CD1c-positive myeloid dendritic cell (primary cell): ENCODE results near the gene IQSEC1.

ENCODE experiments used
- DNase-seq: peaks from one replicate; pipeline ENCODE4 v3.0.0-alpha.2; 2016; ENCODE audit errors: extremely low spot score

Gene IQSEC1

DNA sequence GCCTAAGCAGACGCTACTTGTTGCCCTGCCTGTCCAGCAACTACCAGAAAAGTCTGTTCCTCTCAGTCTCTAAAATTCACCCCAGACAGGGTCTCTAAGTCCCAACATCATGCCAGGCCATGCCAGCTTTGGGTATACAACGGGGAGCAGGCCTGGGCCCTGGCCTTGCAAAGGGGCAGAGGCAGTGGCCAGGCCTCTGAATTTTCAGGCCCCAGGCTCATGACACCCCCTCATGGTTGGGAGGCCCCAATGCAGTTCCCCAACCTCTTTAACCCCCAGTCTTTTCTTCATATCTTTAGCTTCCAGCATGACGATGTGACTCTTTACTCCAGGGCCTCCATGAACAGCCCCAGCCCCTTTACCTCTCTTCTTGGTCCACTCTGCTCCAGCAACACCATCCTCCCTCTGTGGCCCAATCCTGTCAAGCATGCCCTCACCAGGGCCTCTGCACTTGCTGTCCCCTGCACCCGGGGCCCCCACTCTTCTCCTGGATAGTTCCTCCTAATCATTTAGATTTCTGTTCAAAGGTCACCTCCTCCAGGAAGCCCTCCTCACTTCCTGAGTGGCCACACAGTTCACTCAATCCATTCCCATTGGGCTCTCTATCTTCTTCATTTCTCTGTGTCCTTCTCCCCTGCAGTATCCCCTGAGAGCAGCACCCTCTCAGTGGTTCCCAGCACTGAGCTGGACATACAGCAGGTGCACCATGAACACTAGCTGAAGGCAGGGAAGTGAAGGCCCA lies 4.8 kb downstream of the IQSEC1 start:
- no peak for DNase-seq

DNA sequence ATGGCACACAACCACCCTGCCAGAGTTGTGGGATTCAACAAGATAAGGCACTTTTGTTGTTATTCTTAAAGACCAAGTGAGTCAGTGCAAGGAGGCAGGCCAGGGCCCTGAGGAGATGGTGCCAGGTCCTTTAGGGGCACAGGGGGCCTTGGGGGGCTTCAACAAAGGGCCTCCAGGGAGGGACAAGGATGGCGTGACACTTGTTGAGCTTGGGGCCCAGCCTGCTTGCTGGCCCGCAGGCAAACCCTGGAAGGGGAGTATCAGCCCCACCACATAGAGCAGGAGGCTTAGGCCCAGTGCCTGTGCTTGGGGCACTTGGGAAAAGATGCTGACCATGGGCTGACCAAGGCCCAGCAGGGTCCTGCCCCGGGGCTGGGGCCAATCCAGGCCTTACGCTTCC lies 5.5 kb downstream of the IQSEC1 start:
- no peak for DNase-seq

DNA sequence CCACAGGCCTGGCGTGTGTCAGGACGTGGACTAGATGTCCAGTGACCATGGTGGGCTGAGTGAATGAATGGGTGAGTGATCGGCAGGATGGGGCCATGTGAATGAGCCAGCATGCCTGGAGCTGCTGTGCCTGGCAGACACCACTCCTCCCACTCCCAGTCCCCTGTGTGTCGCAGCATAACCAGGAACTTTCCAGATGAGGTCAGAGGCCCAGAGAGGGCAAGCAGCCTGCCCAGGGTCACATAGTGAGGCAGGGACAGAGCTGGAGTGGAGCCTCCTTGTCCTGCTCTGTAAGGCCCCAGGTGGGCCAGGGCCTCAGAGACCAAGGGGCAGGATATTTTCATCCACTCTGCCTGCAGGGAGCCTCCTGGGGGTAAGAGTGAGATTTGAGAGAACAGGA lies 6.4 kb downstream of the IQSEC1 start:
- DNase-seq, result no peak

DNA sequence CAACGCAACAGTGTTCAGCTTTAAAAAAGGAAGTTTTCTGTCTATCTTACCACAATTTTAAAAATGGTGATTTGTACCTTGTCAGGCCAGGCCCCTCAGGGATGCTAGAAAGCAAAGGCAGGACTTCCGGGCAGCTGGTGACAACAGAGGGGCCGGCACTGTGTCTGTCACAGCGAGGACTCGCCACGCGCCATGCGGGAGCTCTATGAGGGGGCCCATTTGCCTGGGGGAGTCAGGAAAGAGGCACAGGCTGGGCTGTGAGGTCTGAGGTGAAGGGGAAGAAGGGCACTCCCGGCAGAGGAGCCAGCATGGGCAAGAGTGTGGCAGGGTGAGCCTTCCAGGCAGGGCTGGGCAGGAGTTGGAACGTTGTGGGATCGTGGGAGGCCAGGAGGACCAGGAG lies 7.0 kb downstream of the IQSEC1 start:
- no peak for DNase-seq

DNA sequence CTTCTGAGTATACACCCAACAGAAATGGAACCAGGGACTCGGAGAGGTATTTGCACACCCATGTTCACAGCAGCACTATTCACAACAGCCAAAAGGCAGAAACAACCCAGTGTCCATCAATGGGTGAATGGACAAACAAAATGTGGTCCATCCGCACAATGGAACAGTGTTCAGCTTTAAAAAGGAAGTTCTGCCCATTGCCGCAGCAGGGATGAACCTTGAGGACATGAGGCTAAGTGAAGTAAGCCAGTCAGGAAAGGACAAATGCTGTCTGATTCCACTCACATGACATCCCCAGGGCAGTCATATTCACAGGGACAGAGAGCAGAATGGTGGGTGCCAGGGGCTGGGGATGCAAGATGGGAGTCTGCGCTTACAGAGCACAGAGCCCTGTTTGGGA lies 7.5 kb downstream of the IQSEC1 start:
- no peak for DNase-seq

DNA sequence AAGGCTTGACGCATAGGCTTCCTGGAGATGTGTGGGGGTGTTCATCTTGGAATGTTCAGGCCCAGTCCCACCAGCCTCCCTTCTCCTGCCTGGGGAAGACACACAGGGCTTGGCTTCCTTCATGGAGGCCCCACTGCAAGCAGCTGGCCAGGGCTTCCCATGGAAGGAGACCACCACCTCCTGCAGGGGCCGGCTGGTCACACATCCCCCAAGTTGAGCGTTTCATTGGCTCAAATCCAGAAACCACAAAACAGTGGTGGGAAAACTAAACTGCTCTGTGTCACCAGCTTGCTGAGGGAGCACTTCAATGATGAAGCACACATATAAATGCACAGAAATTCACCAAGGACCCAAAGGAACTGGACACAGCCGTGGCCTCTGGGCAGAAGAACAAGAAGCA lies 8.3 kb downstream of the IQSEC1 start:
- DNase-seq, result no peak

DNA sequence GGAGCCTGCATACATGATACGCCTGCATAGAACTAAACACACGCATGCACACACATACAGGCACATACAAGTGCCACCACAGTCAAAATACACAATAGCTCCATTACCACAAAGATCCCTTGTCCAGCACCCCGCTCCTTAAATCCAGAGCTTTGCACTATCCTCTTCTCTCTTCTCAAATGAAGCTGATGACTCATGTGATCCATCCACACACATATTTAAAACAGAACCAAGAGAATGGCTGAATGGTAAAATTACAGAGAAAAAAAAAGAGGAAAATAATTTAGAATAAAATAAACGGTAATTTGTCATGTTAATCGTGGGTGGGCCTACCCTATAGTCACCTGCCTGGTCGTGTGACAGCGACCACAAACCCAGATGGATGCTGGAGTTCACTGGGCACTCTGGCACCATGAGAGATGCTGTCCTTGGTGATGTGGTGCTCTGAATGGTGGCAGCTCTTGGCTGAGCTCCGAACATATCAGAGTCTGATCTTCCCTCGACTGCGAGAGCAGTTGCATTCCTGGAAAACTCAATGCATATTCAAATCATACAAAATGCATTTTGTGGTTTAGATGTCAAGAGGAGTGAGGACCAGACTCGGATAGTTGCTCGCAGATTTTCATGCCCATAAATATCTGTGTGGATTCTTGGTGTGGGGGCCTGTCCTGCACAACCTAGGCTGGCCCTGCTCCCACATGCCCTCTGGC lies 8.9 kb downstream of the IQSEC1 start:
- DNase-seq, result no peak

DNA sequence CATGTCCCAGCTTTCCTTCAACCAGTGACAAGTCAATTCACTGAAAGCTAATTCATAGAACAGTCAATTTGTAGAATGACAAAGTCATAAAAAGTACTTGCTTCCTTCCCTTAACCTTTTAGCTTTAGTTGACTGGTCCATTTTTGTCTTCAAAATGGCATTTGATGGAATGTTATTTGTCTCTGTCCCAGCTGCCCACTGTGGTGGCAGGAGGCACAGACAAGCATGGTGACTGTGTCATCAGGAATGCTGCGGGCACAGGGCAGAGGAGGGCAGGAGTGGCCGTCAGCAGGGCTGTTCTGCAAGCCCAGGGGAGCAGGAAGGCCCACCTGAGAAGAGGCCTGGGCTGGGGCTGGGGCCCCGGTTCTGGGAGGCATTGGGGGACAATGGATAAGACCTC lies 10.0 kb downstream of the IQSEC1 start:
- DNase-seq, result no peak

DNA sequence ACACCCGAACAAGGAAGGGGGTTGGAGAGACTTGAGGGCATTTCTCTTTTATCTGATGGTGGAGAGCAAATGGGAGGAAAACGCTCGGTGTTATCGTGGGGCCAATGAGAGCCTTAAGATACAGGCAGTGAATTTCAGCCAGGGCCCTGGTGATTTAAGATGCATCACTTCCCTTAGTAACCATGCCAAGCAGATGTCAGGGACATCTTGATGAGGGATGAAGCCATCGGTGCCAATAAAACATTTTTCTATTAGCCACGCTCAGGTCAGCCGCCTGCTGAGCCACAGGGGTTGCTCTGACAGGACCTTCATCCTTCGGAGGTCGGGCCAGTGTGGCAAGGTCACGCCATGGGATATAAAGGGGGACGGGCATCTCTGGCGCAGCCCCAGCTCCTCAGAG lies 10.6 kb downstream of the IQSEC1 start:
- no peak for DNase-seq

DNA sequence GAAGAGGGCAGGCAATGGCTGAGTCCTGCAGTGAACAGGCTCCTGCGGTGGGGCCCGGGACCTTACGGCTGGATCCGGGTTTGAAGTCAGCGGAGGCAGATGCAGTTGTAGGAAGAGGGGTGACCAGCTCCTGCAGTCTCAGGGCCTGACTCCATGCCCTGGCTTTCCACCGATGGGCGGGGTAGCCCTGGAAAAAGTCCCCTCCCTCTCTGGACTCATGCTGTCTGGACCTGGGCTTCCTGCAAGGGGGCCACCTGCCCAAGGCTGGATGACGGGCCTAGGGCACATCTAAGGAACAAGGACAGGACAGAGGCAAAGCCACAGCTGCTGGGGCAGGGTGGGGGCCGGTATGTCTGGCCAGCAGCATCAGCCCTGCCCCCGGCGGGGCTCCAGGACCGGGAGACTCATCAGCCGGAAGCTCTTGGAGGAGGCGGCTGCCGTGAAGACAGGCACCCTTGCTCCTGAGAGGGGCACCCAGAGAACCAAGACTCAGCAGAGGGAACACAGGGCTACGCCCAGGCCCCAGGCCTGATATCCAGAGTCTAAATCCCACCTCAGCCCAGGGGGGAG lies 12.8 kb downstream of the IQSEC1 start:
- no peak for DNase-seq

DNA sequence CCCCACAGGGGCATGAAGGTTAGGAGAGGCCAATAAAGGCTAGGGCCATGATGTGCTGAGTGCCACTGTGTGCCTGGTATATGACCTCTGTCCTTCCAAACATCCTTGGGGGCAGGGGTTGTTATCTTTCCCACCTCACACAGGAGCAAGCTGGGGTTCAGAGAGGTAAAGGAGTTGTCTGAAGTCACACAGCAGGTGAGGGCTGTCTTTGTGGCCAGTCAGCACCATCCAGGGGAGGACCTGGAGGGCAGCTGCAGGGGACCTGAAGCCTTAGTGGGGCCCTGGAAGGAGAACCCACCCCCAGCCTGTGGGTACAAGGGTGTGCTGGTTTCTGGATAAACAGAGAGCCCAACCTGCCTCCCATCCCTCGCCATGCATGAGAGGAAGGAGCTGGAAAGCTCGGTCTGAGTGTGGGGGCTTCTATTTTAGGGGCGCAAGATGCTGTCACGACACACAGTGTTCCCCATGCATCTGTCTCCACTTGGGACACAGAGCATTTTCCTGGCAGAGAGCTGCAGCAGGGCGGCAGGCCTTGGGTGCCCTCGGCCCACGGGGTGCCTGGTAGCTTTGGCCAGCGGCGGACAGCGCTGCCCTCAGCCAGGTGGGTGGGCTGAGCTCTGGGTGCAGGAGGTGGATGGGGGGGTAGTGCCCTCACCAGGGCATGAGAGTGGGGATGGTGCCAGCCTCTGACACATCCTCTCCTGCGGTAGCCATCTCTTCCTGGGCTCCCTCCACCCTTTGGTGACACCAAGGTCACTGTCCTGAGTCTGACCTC lies 14.7 kb downstream of the IQSEC1 start:
- DNase-seq, result no peak

DNA sequence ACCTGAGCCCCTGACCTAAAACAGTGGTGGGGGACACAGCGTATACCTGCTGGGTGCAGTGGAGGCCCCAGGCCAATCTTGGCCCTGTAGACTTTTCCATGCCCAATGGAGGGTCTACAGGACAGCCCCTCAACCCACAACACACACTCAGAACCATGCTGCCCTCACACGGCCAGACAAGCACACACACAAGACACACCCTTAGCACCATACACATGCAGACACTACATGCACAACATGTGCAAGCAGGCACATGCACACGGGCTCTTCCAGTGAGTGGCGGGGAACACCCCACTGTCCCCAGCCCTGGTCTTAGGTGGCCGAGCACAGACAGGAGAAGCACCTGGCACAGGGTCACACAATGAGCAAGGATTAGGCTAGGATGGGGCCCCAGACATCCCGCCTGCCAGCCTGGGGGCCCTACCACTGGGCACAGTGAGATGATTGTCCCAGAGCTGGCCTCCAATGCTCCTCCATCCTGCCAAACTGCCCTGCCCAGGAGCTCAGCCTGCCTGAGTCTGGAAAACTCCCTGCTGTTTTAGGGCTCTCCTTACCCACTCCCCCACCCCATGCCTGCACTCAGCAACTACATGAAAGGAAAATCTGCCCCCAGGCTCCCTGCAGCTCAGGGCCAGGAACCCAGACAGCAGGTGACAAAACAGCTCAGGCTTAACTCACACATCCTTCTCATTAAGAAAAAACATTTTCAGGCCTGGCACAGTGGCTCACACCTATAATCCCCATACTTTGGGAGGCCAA lies 15.8 kb downstream of the IQSEC1 start:
- DNase-seq, result no peak

DNA sequence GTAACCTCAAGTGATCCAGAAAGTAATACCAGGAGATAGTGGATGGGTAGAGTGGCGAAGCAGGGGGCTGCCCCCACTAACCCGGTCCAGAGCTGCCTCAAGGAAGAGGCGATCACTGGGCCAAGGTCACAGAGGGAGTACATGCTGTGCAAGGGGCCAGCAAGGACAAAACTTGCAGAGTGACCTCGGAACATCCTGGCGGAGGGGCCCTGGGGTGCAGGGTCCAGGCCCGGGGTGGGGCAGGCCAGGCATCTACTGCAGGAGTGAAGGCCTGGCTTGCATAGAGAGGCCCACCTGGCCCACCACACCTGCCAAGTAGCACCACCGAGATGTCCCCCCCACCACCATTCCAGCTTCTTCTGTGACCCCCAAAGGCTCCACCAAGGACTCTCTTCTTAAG lies 17.6 kb downstream of the IQSEC1 start:
- no peak for DNase-seq

DNA sequence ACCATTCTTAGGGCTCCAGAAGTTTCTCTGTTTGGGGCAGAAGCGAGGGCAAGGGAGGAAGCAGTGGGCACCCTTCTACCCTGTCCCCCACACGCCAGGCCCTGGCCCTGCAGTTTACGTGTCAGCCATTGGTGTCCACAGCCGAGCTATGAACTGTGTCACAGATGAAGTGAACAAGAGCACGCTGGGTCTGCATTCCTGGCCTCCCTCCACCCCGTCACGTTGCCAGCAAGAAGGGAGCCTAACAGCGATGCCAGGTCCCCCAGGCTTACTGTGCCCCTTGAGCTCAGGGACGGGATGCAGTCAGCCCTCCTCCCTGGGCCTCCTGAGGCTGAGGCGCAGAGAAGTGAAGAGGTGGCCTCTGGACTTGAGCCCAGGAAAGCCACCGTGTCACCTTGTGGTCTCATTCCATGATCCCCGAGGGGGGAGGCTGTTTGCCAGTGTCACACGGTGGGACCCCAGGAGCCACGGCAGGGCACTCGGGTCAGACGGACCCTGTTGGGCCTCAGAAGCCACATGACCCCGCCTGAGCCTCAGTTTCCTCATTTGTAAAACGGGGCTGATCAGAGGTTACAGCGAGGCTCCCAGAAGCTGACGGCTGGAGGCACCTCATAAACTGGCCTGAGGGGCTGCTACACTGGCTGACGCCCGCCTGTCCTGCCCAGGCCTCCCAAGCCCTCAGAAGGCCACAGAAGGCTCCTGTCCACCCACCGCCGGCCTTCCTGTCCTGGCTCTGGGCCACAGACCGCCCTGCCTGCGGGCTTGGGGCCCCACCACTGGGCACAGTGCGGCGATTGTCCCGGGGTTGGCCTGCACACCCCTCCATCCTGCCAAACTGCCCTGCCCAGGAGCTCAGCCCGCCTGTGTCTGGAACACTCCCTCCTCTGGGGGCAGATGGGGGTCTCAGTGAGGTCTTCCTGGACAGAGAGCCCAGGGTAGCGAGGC lies 18.6 kb downstream of the IQSEC1 start:
- no peak for DNase-seq

DNA sequence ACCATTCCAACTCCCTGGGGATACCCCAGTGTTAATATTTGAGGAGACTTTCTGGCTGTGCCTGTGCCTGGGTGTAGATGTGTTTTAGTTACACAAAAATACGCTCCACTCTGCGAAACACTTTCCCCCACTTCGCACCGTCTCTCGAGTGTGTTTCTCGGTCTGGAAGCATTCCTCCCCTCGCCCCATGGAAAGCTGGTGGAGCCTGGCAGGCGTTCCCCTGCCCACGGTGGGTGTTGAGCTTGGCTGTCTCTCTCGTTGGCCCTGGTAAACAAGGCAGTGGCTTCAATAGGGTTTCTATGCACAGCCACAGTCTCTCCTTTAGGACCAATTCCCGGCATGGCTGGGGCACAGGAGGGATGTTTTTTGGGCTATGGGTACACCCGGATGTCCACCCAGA lies 19.3 kb downstream of the IQSEC1 start:
- no peak for DNase-seq

DNA sequence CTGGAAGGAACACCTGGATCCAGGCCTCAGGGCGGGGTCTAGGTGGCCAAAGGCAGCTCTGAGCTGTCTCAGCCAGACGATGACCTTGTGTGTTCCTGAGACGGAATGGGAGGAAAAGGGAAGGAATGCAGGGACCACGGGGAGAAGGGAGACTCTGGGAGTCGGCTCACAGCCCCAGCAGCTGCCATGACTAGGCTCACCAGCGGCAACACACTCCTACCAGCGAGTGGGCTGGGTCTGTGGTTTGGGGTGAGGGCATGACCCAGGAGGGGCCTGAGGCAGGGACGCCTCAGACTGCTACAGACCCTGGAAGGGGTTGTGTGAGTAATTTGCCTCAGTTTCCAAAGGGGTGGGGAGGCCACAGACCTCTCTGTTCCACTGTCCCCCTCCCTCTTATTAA lies 19.8 kb downstream of the IQSEC1 start:
- DNase-seq, result no peak

DNA sequence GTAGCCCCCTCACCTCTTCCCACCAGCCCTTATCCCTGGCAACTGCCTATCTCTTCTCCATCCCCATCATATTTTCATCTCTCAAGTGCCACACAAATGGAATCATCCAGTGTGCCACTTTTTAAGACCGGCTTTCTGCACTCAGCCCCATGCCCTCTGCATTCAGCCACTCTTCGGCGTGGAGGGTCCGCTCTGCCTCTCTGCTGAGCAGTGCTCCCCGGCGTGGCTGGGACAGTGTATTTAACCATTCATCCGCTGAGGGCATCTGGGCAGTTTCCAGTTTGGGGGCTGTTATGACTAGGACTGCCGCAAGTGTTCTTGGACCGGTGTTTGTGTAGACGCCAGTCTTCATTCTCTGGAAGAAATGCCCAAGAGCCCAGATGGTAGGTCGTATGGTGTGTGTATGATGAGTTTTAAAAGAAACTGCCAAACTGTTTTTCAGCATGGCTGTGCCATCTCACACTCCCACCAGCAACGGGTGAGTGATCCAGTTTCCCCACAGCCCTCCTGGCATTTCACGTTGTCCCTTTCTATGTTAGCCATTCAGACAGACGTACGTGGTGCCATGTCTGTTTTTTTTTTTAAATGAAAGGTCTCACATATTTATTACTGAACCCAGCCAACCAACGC lies 20.9 kb downstream of the IQSEC1 start:
- DNase-seq, result no peak

DNA sequence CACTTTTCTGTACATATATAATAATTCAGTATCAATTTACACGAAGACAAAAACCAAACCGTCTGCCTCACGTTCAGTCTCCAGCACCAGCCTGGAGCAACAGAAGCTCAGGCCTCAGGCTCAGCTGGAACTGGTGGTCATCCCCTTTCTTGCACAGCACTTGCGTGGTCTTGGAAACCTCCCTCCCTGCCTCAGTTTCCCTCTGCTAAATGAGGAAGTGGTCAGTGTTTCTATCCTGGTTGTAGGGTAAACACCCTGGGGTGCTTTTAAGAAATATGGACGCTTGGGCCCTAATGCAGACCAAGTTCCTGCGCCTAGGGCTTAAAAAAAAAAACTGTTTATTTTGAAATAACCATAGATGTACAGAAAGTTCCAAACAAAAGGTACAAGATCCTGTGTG lies 21.6 kb downstream of the IQSEC1 start:
- no peak for DNase-seq

DNA sequence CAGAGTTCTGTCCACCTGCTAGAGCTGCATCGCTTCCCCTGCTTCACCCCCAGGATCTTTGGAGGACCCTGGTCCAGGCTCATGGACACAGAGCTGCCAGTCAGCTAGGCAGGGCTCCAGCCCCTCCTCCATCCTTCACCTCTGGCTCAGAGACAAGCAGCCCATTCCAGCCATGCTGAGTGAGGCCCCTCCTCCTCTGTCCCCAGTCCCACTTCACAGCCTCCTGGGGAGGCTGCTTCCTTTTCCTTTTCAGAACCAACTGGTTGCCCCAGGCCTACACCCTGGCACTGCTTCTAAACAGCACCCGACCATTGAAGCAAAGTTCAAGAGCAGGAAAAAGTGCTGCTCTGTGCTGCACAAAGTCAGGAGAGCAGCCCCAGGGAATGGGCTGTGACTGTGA lies 22.2 kb downstream of the IQSEC1 start:
- DNase-seq, result no peak

DNA sequence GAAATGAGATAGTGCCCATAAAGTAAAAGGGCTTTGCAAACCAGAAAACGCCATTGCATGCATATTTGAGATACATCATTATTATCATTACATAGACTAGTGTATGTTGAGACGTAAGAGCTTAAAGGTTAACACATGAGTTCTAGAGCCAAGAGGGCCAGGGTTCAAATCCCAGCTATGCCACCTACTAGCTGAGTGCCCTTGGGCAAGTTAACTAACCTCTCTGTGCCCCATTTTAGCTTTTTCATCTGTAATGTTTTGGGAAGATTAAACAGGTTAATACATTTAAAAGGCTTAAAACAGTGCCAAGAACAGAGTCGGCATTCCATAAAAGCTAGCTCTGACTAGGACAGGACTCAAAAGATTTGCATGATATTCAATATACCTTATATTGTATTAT lies 22.8 kb downstream of the IQSEC1 start:
- DNase-seq, result no peak
